OCI-LY3 (cell line): ENCODE data around the gene SELENON.

Experiments
- H2AFZ ChIP-seq: fragments of 200-600, 300-600 bp; shearing (Covaris generic); 2 replicates; pipeline ENCODE4 v1.6.0; 2014; ENCODE audit warnings: antibody characterized with exemption, low read depth, low read length
- H3K27ac ChIP-seq: fragments of 200-600, 300-600 bp; sonication (generic); 2 replicates; pipeline ENCODE4 v1.5.1; 2014; ENCODE audit warnings: mild to moderate bottlenecking, low read length, moderate library complexity, mixed read lengths
- H3K27me3 ChIP-seq: fragments of 200-600, 300-600 bp; sonication (generic); 2 replicates; pipeline ENCODE4 v1.6.1; 2014; ENCODE audit warnings: low read depth, low read length, mixed read lengths
- H3K36me3 ChIP-seq: fragments of 200-600, 300-600 bp; sonication (generic); replicated peaks from 2 replicates; pipeline ENCODE3; 2014; ENCODE audit warnings: low read depth, low read length, mixed read lengths
- H3K4me1 ChIP-seq: fragments of 300-600, 200-600 bp; sonication (generic); 2 replicates; pipeline ENCODE4 v1.6.1; 2014; ENCODE audit warnings: low read length, mixed read lengths
- H3K4me2 ChIP-seq: fragments of 200-600, 300-600 bp; sonication (generic); 2 replicates; pipeline ENCODE4 v1.6.1; 2014; ENCODE audit warnings: low read length, mixed read lengths
- H3K4me3 ChIP-seq: fragments of 300-600, 200-600 bp; sonication (generic); 2 replicates; pipeline ENCODE4 v1.5.1; 2014; ENCODE audit warnings: antibody characterized with exemption, mild to moderate bottlenecking, low read length, moderate library complexity
- H3K79me2 ChIP-seq: fragments of 300-600, 200-600 bp; shearing (Covaris generic); 2 replicates; pipeline ENCODE4 v1.6.1; 2014; ENCODE audit warnings: mild to moderate bottlenecking, low read length, mixed read lengths
- H3K9ac ChIP-seq: fragments of 300-600, 200-600 bp; shearing (Covaris generic); 2 replicates; pipeline ENCODE4 v1.6.0; 2014; ENCODE audit warnings: mild to moderate bottlenecking, low read length, moderate library complexity
- H3K9me3 ChIP-seq: fragments of 200-600, 300-600 bp; shearing (Covaris generic); 2 replicates; pipeline ENCODE4 v1.6.1; 2014; ENCODE audit warnings: low read length, mixed read lengths; ENCODE audit not compliant: insufficient read depth
- H4K20me1 ChIP-seq: fragments of 200-600, 300-600 bp; sonication (generic); 2 replicates; pipeline ENCODE4 v1.6.1; 2016; ENCODE audit warnings: low read length, mixed read lengths; ENCODE audit not compliant: insufficient read depth
- CTCF ChIP-seq: fragments of 200-600, 300-600 bp; sonication (generic); IDR thresholded peaks from 2 replicates; pipeline ENCODE4 v1.5.1; 2014; ENCODE audit warnings: antibody characterized with exemption, low read length, low read depth
- EZH2phosphoT487 ChIP-seq: fragments of 200-600 bp; shearing (Covaris generic); IDR thresholded peaks from 2 replicates; pipeline ENCODE4 v1.6.1; 2018; ENCODE audit warnings: antibody characterized with exemption, mixed run types, low read depth

The SELENON gene

DNA sequence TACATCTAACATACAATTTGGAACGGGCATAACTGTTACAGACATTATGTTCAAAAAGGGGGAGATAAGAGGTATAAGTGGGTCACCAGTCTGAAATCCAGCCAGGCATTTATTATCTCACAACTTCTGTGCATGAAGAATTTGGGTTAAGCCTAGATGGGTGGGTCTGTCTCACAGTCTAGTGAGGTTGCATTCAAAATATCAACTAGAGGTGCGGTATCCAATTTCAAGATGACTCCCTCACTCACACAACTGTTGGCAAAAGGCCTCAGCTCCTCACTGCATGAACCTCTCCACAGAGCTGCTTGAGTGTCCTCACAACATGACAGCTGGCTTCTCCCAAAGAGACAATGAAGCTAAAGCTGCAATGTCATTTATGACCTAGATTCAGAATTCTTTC is 54.6 kb downstream of the SELENON start:
- no peaks in the 10 kb centered on the region for H3K27me3 ChIP-seq
- 0 out of 2 replicates have a peak, but pooled peaks cover 4% of the 10 kb centered on the region for H3K4me1 ChIP-seq
- no peak overlapping the region for H2AFZ ChIP-seq
- peaks cover 31% of the 10 kb centered on the region for H3K79me2 ChIP-seq
- no peaks in the 10 kb centered on the region for H3K36me3 ChIP-seq
- H3K4me3 ChIP-seq, result no peak overlapping the region
- no peak overlapping the region for H3K27ac ChIP-seq
- H3K9me3 ChIP-seq, result no peaks in the 10 kb centered on the region
- TF ChIP-seq CTCF (no peak), EZH2phosphoT487 (no peak)
- H3K4me2 ChIP-seq, result no peak overlapping the region
- H3K9ac ChIP-seq, result no peak overlapping the region
- H4K20me1 ChIP-seq, result no peaks in the 10 kb centered on the region

DNA sequence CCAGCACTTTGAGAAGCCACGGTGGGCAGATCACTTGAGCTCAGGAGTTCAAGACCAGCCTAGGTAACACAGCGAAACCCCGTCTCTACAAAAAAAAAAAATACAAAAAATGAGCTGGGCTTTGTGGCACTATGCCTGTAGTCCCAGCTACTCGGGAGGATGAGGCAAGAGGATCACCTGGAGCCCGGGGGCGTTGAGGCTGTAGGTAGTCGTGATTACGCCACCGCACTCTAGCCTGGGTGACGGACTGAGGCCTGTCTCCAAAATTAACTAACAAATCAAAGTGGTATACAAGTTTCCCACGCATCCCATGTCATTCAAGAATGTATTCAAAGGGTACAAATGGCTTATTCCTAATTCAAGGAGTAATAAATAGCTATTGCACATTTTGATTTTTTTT is 56.9 kb downstream of the SELENON start:
- 0 out of 2 replicates have a peak, but pooled peaks cover 4% of the 10 kb centered on the region for H3K4me1 ChIP-seq
- no peaks in the 10 kb centered on the region for H3K27me3 ChIP-seq
- H3K9me3 ChIP-seq, result no peaks in the 10 kb centered on the region
- H2AFZ ChIP-seq, result no peak overlapping the region
- H3K4me3 ChIP-seq, result no peak overlapping the region
- no peak overlapping the region for H3K4me2 ChIP-seq
- H3K79me2 ChIP-seq, result peaks cover 31% of the 10 kb centered on the region
- H3K27ac ChIP-seq, result no peak overlapping the region
- no peak overlapping the region for H3K9ac ChIP-seq
- TF ChIP-seq EZH2phosphoT487, result no peak
- no peak for TF ChIP-seq CTCF
- no peaks in the 10 kb centered on the region for H4K20me1 ChIP-seq
- H3K36me3 ChIP-seq, result no peaks in the 10 kb centered on the region

GRCh38 chr1:25858494-25858893 is 58.5 kb downstream of the SELENON start:
- TF ChIP-seq EZH2phosphoT487, result no peak
- H2AFZ ChIP-seq, result 0 out of 2 replicates have a peak overlapping the region, but pooled peaks have one; percentile 69
- H3K79me2 ChIP-seq, result peaks cover 29% of the 10 kb centered on the region
- no peaks in the 10 kb centered on the region for H3K27me3 ChIP-seq
- H3K4me3 ChIP-seq, result peak overlapping the region; percentile 95
- peak overlapping the region; percentile 83 for H3K4me2 ChIP-seq
- H3K9ac ChIP-seq, result peak overlapping the region; percentile 75
- H3K27ac ChIP-seq, result no peak overlapping the region
- 0 out of 2 replicates have a peak, but pooled peaks cover 4% of the 10 kb centered on the region for H3K4me1 ChIP-seq
- H3K9me3 ChIP-seq, result no peaks in the 10 kb centered on the region
- no peaks in the 10 kb centered on the region for H4K20me1 ChIP-seq
- no peaks in the 10 kb centered on the region for H3K36me3 ChIP-seq

- Histone ChIP-seq H2AFZ (peak within 1 kb of the TSS; percentile 69), H3K27me3 (no peaks in the 10 kb centered on the region), H3K4me3 (peak within 1 kb of the TSS; percentile 95), H4K20me1 (no peaks in the 10 kb centered on the region), H3K4me2 (peak within 1 kb of the TSS; percentile 83), H3K9ac (peak within 1 kb of the TSS; percentile 75), H3K27ac (peak within 1 kb of the TSS; percentile 48), H3K79me2 (peaks cover 27% of the 10 kb centered on the region), H3K4me1 (0 out of 2 replicates have a peak, but pooled peaks cover 4% of the 10 kb centered on the region), H3K36me3 (no peaks in the 10 kb centered on the region), H3K9me3 (no peaks in the 10 kb centered on the region)
- TF ChIP-seq EZH2phosphoT487, result no peak
- no peak for TF ChIP-seq CTCF
Observed at GRCh38 chr1:25858906-25859789, 59.2 kb downstream of the SELENON start, which contains the start of gene AUNIP. Gene AUNIP (minus strand): TSS chr1:25859457. CDS start chr1:25859357, 100 bp downstream.
